GM10266 (cell line): ENCODE results near the gene LAMC3.

Source experiments
- DNase-seq: peaks from one replicate; pipeline ENCODE4 v3.0.0; 2012; ENCODE audit errors: extremely low spot score
- TF ChIP-seq, protein P1 (sequence below): IDR thresholded peaks from 2 replicates; pipeline ENCODE4 v1.5.1; 2012; ENCODE audit warnings: mild to moderate bottlenecking, low read depth; ENCODE audit not compliant: control insufficient read depth, insufficient read depth; ENCODE audit errors: missing control alignments

The LAMC3 gene

DNA sequence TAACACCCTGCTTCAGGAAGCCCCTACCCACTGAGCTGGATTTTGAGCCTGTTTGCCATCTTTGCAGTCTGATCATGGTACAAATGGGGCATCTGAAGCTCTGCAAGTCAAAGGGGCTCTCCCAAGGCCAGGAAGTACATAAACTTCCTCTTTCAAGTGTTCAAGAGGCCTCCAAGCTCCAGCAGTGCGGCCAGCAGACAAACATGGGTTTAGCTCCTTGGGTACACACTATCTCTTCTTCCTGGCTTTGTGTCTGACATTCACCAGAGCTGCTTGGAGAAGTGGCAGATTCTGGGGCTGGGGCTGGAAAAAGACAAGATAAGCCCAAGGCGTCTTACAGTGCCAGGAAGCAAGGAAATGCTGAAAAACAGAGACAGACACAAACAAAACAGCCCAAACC is 34.1 kb downstream of the LAMC3 start:
- TF ChIP-seq, protein P1, sequence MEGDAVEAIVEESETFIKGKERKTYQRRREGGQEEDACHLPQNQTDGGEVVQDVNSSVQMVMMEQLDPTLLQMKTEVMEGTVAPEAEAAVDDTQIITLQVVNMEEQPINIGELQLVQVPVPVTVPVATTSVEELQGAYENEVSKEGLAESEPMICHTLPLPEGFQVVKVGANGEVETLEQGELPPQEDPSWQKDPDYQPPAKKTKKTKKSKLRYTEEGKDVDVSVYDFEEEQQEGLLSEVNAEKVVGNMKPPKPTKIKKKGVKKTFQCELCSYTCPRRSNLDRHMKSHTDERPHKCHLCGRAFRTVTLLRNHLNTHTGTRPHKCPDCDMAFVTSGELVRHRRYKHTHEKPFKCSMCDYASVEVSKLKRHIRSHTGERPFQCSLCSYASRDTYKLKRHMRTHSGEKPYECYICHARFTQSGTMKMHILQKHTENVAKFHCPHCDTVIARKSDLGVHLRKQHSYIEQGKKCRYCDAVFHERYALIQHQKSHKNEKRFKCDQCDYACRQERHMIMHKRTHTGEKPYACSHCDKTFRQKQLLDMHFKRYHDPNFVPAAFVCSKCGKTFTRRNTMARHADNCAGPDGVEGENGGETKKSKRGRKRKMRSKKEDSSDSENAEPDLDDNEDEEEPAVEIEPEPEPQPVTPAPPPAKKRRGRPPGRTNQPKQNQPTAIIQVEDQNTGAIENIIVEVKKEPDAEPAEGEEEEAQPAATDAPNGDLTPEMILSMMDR = no peak
- peak; percentile 41 for DNase-seq

GRCh38 chr9:131043646-131044045 is 34.7 kb downstream of the LAMC3 start:
- DNase-seq = no peak
- TF ChIP-seq, protein P1 = no peak

DNA sequence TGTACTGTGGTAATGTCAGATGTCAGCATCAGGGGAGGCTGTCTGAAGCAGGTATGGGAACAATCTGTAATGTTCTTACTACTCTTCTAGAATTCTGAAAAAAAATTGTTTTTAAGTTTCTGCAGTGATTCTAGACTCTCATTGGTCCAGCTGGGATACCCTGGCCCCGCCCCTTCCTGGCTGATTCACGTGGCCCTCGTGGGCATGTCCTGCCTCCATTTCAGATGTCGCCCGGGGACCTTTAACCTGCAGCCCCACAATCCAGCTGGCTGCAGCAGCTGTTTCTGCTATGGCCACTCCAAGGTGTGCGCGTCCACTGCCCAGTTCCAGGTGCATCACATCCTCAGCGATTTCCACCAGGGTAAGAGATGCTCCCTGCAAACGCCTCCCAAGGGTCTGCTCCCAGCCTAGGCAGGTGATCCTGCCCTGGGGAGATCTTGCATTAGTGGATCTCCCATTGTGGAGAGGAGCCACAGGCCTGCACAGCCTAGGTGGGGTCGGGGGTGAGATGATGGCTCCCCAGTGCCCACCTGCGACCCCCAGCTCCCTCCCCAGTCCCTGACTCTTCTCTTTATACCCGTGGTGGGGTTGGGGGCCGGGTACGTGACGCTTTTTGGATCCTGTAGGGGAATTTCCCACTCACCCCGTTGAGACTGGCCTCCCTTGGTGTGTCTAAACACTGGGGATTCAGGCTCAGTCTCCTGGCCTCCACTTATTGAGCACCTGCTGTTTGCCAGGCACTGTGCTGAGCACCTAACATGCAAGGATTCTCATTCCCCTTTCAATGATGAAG is 36.5 kb downstream of the LAMC3 start:
- TF ChIP-seq, protein P1 = no peak

DNA sequence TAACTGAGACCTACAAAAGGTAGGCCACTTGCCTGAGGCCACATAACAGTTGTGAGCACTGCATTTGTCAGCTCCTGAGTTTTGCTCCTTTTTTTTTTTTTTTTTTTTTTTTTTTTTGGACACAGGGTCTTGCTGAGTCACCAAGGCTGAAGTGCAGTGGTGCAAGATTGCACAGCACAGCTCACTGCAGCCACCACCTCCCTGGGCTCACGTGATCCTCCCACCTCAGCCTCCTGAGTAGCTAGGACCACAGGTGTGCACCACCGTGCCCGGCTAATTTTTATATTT is 37.1 kb downstream of the LAMC3 start:
- no peak for DNase-seq
- TF ChIP-seq, protein P1 = no peak

More for the DNA sequence above, 36.5 kb downstream of the LAMC3 start:
- DNase-seq = no peak

DNA sequence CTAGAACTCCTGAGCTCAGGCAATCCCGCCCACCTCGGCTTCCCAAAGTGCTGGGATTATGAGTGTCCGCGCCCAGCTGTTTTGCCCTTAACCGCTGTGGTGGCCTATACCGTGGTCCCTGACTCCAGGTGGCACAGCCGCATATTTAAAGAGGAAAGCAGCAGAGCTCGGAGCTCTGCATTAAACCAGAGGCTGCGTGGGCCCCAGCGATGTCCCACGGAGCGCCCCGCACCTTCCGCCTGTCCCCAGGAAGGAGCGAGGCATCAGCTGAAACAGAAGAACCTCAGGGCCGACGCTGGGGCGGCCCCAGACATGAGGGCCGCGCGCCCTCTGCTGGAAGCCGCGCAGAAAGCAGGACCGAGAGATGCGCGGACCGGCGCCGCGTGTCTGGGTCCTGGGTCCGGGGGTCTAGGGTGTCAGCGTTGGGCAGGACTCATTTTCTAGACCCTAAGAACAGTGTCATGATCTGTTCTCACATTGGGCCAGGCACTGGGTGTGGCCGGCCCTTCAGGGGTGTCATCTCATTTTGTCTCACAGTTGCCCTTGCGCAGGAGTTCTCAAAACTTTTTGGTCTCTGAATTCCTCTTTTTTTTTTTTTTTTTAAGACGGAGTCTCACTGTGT is 37.7 kb downstream of the LAMC3 start:
- DNase-seq = peak; percentile 81
- TF ChIP-seq, protein P1 = peak; percentile 98

DNA sequence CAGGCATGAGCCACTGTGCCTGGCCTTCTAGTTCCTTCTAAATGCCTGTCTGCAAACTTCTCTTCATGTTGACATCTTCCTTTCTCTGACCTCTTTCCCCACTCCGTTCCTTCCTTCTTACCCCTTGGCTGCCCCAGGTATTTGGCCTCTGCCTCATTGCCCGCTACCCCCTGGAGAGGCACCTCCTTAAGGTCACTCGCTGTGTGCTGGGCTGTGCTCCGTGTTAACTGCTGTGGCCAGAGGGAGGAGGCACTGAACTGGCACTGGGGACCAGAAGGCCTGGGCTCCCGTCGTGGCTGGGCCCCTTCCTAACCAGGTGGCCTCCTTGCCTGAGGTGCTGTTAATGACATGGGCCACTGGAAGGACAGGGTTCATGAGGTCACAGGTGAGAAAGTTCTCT is 39.4 kb downstream of the LAMC3 start:
- no peak for DNase-seq
- TF ChIP-seq, protein P1 = no peak

- TF ChIP-seq, protein P1 = no peak
- no peak for DNase-seq
These were observed 39.8 kb downstream of the LAMC3 start for GRCh38 chr9:131048820-131049219.
